Peyer's patch (tissue), 4 donors: Measurements from ENCODE around the gene GUCA1A.

Experiments used
- POLR2A ChIP-seq, 2 donors: fragments of 450-650 bp; IDR thresholded peaks; one replicate each; pipeline ENCODE4 v1.5.1; 2017; ENCODE audit warnings: antibody characterized with exemption in 2 of 2, mild to moderate bottlenecking in 2 of 2, moderate library complexity in 2 of 2
- TF ChIP-seq, protein P1 (sequence below), 6 experiments: fragments of 450-650 bp in 4 of 6; fragments of 200-600 bp in 2 of 6; sonication (generic) in 1 of 6; IDR thresholded peaks; one replicate each; pipeline ENCODE4 v1.5.1; 2017 to 2019; ENCODE audit warnings: antibody characterized with exemption in 6 of 6, mild to moderate bottlenecking in 3 of 6, moderate library complexity in 1 of 6

DNA sequence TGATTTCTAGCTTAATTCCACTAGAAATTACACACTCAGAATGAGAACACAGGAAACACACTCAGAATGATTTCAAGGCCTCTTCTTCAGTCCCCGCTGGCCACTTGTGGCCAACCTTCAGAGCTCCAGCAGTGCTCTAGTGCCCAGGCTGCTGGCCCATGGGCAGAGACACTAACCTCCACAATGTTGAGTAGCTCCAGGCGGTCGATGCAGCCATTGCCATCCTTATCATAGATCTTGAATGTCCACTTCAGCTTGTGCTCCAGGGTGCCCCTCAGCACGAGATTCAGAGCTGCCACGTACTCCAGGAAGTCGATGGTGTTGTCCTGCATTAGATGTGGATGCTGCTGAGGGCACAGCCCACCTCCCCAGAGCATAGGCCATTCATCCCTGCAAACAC is 15.2 kb downstream of the GUCA1A start:
- TF ChIP-seq POLR2A (IDR thresholded peaks at IDR 0.05): no peak
- TF ChIP-seq, protein P1, sequence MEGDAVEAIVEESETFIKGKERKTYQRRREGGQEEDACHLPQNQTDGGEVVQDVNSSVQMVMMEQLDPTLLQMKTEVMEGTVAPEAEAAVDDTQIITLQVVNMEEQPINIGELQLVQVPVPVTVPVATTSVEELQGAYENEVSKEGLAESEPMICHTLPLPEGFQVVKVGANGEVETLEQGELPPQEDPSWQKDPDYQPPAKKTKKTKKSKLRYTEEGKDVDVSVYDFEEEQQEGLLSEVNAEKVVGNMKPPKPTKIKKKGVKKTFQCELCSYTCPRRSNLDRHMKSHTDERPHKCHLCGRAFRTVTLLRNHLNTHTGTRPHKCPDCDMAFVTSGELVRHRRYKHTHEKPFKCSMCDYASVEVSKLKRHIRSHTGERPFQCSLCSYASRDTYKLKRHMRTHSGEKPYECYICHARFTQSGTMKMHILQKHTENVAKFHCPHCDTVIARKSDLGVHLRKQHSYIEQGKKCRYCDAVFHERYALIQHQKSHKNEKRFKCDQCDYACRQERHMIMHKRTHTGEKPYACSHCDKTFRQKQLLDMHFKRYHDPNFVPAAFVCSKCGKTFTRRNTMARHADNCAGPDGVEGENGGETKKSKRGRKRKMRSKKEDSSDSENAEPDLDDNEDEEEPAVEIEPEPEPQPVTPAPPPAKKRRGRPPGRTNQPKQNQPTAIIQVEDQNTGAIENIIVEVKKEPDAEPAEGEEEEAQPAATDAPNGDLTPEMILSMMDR (IDR thresholded peaks at IDR 0.05): no peak
